Ovary (tissue), 9 donors: ENCODE measurements around the gene TP73. TPM values are rescaled to one million over a fixed set of nuclear protein-coding genes. Genes with fewer than 3 reads are reported as not detected.
"Not testable (repeated sequence)": the region's sequence is repeated elsewhere in the genome, so short reads cannot be mapped to it uniquely, and the experiment has no call there.

Experiments used
- DNase-seq, 5 donors: peaks; one replicate each; pipeline ENCODE4 v3.0.0-alpha.2; 2019 to 2020
- H3K27ac ChIP-seq, 2 donors: fragments of 200-600 bp; one replicate each; pipeline versions ENCODE4 v1.5.1 to v1.8.0; 2019 to 2022
- H3K27me3 ChIP-seq: fragments of 200-600 bp; one replicate; pipeline ENCODE4 v1.8.0; 2022
- H3K36me3 ChIP-seq: fragments of 200-600 bp; sonication (generic); one replicate; pipeline ENCODE4 v1.5.1; 2019
- H3K4me1 ChIP-seq: one replicate; pipeline ENCODE4 v1.8.1; 2013; ENCODE audit warnings: mild to moderate bottlenecking, moderate library complexity; ENCODE audit not compliant: insufficient read depth
- H3K4me3 ChIP-seq: fragments of 200-600 bp; sonication (generic); one replicate; pipeline ENCODE4 v1.5.1; 2017
- H3K9me3 ChIP-seq, 2 donors: fragments of 200-600 bp in 1 of 2; sonication (generic) in 1 of 2; one replicate each; pipeline versions ENCODE4 v1.5.1 to v1.8.1; 2013 to 2019; ENCODE audit warnings: mild to moderate bottlenecking in 1 of 2, moderate library complexity in 1 of 2
- EP300 ChIP-seq: sonication (generic); formaldehyde crosslinking; IDR thresholded peaks from one replicate; pipeline ENCODE4 v1.6.1; 2017; ENCODE audit warnings: antibody characterized with exemption
- POLR2A ChIP-seq: fragments of 450-650 bp; IDR thresholded peaks from one replicate; pipeline ENCODE4 v1.6.1; 2017; ENCODE audit warnings: antibody characterized with exemption, mild to moderate bottlenecking, moderate library complexity
- WGBS, 3 donors: extraction: QIAGEN DNeasy Blood & Tissue Kit in 1 of 3; methylation state at CpG; one replicate each; pipeline versions ENCODE4 v1.1.5 to v1.1.7; 2013 to 2017; 5-methylcytosine and 5-hydroxymethylcytosine counted together
- intact Hi-C, 4 donors: fragments of 100-400 bp; cut with DNase I; formaldehyde crosslinking; loops; one replicate each; pipeline versions ENCODE4 v1.11.0 to v1.15.1; 2022 to 2023
- polyA plus RNA-seq, 2 donors: library from polyadenylated mRNA; stranded (reverse); fragments of 200-250 nt in 1 of 2; fragments of 350-450 nt in 1 of 2; fragmentation: Illumina TruSeq in 1 of 2; extraction: RNeasy Lipid Tissue Mini Kit (QIAGEN cat#74804) in 1 of 2; gene quantifications; one replicate each; pipeline ENCODE4 v1.2.3, GENCODE V29; 2013 to 2014
- total RNA-seq, 7 donors: library from RNA; depleted of rRNA in 2 of 7; stranded (reverse); fragments of >200 nt in 2 of 7; fragmentation: NEBNext Ultra II Directional in 3 of 7; extraction: Animal tissue kit (Norgen Biotek cat#: 25700) in 3 of 7; gene quantifications; one replicate each; pipeline versions ENCODE4 v1.1.0 to v1.2.4, GENCODE V29; 2016 to 2023
- TF ChIP-seq, protein P1 (sequence below), 3 donors: fragments of 450-650 bp in 2 of 3; fragments of 200-600 bp in 1 of 3; IDR thresholded peaks; one replicate each; pipeline versions ENCODE4 v1.5.1 to v1.8.0; 2016 to 2022; ENCODE audit warnings: antibody characterized with exemption in 3 of 3, mild to moderate bottlenecking in 1 of 3
- donor health status: DM: no; HTN: no; CAD: no; lungs with moderate emphysema.
- donor health status: DM: no; HTN: no; CAD: no.
- donor health status: Bipolar disorder and iron deficiency.
- donor health status: DM: yes; HTN: yes; CAD: no.
- donor health status: DM: no; HTN: no; CAD: no.
- donor health status: DM: yes; HTN: yes; CAD: no.

TP73 gene
- total and polyA plus RNA-seq, 9 donors, result 0.03 to 7.5 (median 0.42) TPM

- intact Hi-C loops, result no loop called here
These were observed 94.7 kb downstream of the TP73 start for GRCh38 chr1:3746830-3747521.

GRCh38 chr1:3747522-3747848, 95.2 kb downstream of the TP73 start:
- Histone ChIP-seq H3K27me3 (no peaks in the 10 kb centered on the region), H3K4me1 (peaks cover 14% of the 10 kb centered on the region)
- intact Hi-C loops, result no loop called here

More at GRCh38 chr1:3746830-3747521, 94.7 kb downstream of the TP73 start:
- Histone ChIP-seq H3K9me3 (no peaks in the 10 kb centered on the region), H3K4me1 (peaks cover 14% of the 10 kb centered on the region), H3K4me3 (peak overlapping the region; percentile 78), H3K27me3 (no peaks in the 10 kb centered on the region), H3K36me3 (no peaks in the 10 kb centered on the region), H3K27ac (peak overlapping the region; percentile 62 to 71)
- no peak for TF ChIP-seq POLR2A
- no peak for TF ChIP-seq EP300
- TF ChIP-seq, protein P1, sequence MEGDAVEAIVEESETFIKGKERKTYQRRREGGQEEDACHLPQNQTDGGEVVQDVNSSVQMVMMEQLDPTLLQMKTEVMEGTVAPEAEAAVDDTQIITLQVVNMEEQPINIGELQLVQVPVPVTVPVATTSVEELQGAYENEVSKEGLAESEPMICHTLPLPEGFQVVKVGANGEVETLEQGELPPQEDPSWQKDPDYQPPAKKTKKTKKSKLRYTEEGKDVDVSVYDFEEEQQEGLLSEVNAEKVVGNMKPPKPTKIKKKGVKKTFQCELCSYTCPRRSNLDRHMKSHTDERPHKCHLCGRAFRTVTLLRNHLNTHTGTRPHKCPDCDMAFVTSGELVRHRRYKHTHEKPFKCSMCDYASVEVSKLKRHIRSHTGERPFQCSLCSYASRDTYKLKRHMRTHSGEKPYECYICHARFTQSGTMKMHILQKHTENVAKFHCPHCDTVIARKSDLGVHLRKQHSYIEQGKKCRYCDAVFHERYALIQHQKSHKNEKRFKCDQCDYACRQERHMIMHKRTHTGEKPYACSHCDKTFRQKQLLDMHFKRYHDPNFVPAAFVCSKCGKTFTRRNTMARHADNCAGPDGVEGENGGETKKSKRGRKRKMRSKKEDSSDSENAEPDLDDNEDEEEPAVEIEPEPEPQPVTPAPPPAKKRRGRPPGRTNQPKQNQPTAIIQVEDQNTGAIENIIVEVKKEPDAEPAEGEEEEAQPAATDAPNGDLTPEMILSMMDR (IDR thresholded peaks at IDR 0.05), result no peak
- peak; percentile 84 to 92 (median 87) for DNase-seq
- 1 to 3% (median 1%) methylated on average over 29 to 73 of the region's 73 CpGs for WGBS, 3 donors

GRCh38 chr1:3747903-3748302, 95.6 kb downstream of the TP73 start:
- peaks cover 14% of the 10 kb centered on the region for H3K4me1 ChIP-seq
- 65 to 72% (median 67%) methylated on average over 13 of the region's 13 CpGs for WGBS, 3 donors
- no peaks in the 10 kb centered on the region for H3K9me3 ChIP-seq
- intact Hi-C loops, result no loop called here
- H3K36me3 ChIP-seq, result no peaks in the 10 kb centered on the region
- H3K27me3 ChIP-seq, result no peaks in the 10 kb centered on the region
- peak in 1 of 5 donors; percentile 27 for DNase-seq
- no peak for TF ChIP-seq EP300
- no peak for TF ChIP-seq POLR2A
- no peak overlapping the region for H3K27ac ChIP-seq
- peak overlapping the region; percentile 78 for H3K4me3 ChIP-seq

More at GRCh38 chr1:3747522-3747848, 95.2 kb downstream of the TP73 start:
- H3K4me3 ChIP-seq, result peak overlapping the region; percentile 78
- no peak for DNase-seq
- TF ChIP-seq POLR2A (no peak), EP300 (no peak)
- TF ChIP-seq, protein P1 (IDR thresholded peaks at IDR 0.05), result no peak
- H3K36me3 ChIP-seq, result no peaks in the 10 kb centered on the region
- H3K27ac ChIP-seq, result peak overlapping the region in 1 of 2 donors; percentile 62
- WGBS, 3 donors, result 27 to 38% (median 32%) methylated on average over 6 of the region's 6 CpGs
- H3K9me3 ChIP-seq, result no peaks in the 10 kb centered on the region

DNA sequence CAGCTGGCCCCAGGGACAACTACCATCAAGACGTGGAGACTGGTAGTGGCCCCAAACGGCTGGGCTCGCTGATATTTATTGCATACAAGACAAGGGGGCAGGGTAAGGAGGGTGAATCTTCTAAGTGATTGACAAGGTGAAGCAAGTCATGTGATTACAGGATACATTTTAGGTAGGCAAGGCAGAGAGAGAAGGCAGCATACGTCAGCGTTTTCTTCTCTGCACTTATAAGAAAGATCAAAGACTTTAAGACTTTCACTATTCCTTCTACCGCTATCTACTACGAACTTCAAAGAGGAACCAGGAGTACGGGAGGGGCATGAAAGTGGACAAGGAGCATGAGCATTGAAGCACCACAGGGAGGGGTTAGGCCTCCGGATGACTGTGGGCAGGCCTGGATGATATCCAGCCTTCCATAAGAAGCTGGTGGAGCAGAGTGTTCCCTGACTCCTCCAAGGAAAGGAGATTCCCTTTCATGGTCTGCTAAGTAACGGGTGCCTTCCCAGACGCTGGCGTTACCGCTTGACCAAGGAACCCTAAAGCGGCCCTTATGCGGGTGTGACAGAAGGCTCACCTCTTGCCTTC, 96.1 kb downstream of the TP73 start:
- peaks cover 14% of the 10 kb centered on the region for H3K4me1 ChIP-seq
- H3K36me3 ChIP-seq, H3K27me3 ChIP-seq, intact Hi-C loops, H3K4me3 ChIP-seq, H3K9me3 ChIP-seq, DNase-seq, H3K27ac ChIP-seq: not testable (repeated sequence)
- 56 to 70% (median 57%) methylated on average over 15 of the region's 15 CpGs for WGBS, 3 donors

- H3K4me1 ChIP-seq, result peaks cover 14% of the 10 kb centered on the region
- H3K27ac ChIP-seq, result no peak overlapping the region
- 72 to 75% (median 72%) methylated on average over 5 of the region's 5 CpGs for WGBS, 3 donors
- no peaks in the 10 kb centered on the region for H3K27me3 ChIP-seq
- intact Hi-C loops, result no loop called here
- no peak for TF ChIP-seq POLR2A
- TF ChIP-seq, protein P1 (IDR thresholded peaks at IDR 0.05), result no peak
- no peak for TF ChIP-seq EP300
- no peaks in the 10 kb centered on the region for H3K9me3 ChIP-seq
- no peak for DNase-seq
- H3K4me3 ChIP-seq, result no peak overlapping the region
- H3K36me3 ChIP-seq, result no peaks in the 10 kb centered on the region
These were observed 97.2 kb downstream of the TP73 start for GRCh38 chr1:3749512-3749911.
